ENCODE measurements around the gene CLK2. TPM values are rescaled to one million over a fixed set of nuclear protein-coding genes. Genes with fewer than 3 reads are reported as not detected.
"Not testable (repeated sequence)": the region's sequence is repeated elsewhere in the genome, so short reads cannot be mapped to it uniquely, and the experiment has no call there.

The CLK2 gene
- total RNA-seq, 1 donor from 2014 or later, result 101 TPM

GRCh38 chr1:155218854-155219591 is 54.3 kb downstream of the CLK2 start:
- no peak for DNase-seq (ENCODE audit: low read depth, low spot score)
- Mint-ChIP-seq H3K27me3 (ENCODE audit: low read depth) (no peaks in the 10 kb centered on the region), H3K4me1 (peaks cover 19% of the 10 kb centered on the region), H3K36me3 (ENCODE audit: low read depth) (peaks cover 5% of the 10 kb centered on the region), H3K27ac (ENCODE audit: unreplicated experiment) (peak overlapping the region; percentile 59), H3K9me3 (no peaks in the 10 kb centered on the region), H3K4me3 (peak overlapping the region; percentile 44)
- TF ChIP-seq, protein P1, sequence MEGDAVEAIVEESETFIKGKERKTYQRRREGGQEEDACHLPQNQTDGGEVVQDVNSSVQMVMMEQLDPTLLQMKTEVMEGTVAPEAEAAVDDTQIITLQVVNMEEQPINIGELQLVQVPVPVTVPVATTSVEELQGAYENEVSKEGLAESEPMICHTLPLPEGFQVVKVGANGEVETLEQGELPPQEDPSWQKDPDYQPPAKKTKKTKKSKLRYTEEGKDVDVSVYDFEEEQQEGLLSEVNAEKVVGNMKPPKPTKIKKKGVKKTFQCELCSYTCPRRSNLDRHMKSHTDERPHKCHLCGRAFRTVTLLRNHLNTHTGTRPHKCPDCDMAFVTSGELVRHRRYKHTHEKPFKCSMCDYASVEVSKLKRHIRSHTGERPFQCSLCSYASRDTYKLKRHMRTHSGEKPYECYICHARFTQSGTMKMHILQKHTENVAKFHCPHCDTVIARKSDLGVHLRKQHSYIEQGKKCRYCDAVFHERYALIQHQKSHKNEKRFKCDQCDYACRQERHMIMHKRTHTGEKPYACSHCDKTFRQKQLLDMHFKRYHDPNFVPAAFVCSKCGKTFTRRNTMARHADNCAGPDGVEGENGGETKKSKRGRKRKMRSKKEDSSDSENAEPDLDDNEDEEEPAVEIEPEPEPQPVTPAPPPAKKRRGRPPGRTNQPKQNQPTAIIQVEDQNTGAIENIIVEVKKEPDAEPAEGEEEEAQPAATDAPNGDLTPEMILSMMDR (conservative IDR thresholded peaks at IDR 0.05), result no peak

- Mint-ChIP-seq H3K4me1 (peaks cover 23% of the 10 kb centered on the region), H3K4me3 (peak overlapping the region; percentile 47)
- not testable (repeated sequence) for H3K27me3 Mint-ChIP-seq (ENCODE audit: low read depth); H3K27ac Mint-ChIP-seq (ENCODE audit: unreplicated experiment); H3K36me3 Mint-ChIP-seq (ENCODE audit: low read depth); DNase-seq (ENCODE audit: low read depth, low spot score); H3K9me3 Mint-ChIP-seq
These were observed 58.6 kb downstream of the CLK2 start for GRCh38 chr1:155214702-155215101.

Other genes starting within 250 kb of the CLK2 start
- gene DCST2, start 239.7 kb downstream of the CLK2 start, total RNA-seq, result 1.3 and 3.4 TPM in 2 replicates
- gene DCST1, start 239.7 kb downstream of the CLK2 start, total RNA-seq, result not detected in 2 replicates
- gene ADAM15, start 222.2 kb downstream of the CLK2 start, total RNA-seq, result 82.2 and 85.1 TPM in 2 replicates
- 26.4 and 28.5 TPM in 2 replicates for gene EFNA4, start 209.8 kb downstream of the CLK2 start, total RNA-seq
- 5.6 and 6.6 TPM in 2 replicates for gene EFNA3, start 194.7 kb downstream of the CLK2 start, total RNA-seq
- gene EFNA1, start 145.6 kb downstream of the CLK2 start, total RNA-seq, result 0.50 and 0.77 TPM in 2 replicates
- 23.2 and 25.1 TPM in 2 replicates for gene SLC50A1, start 137.7 kb downstream of the CLK2 start, total RNA-seq
- gene DPM3, start 133.0 kb downstream of the CLK2 start, total RNA-seq, result 77.7 and 80.0 TPM in 2 replicates
- 125 and 152 TPM in 2 replicates for gene KRTCAP2, start 100.2 kb downstream of the CLK2 start, total RNA-seq
- 9.8 and 10.0 TPM in 2 replicates for gene TRIM46, start 99.7 kb downstream of the CLK2 start, total RNA-seq
- 21.4 TPM in 2 replicates for gene THBS3, start 65.6 kb downstream of the CLK2 start, total RNA-seq
- gene MTX1, start 64.8 kb downstream of the CLK2 start, total RNA-seq, result 36.0 and 38.3 TPM in 2 replicates
- gene ENTREP3, start 18.0 kb downstream of the CLK2 start, total RNA-seq, result 93.1 and 94.3 TPM in 2 replicates
- 68.9 and 75.3 TPM in 2 replicates for gene SCAMP3, start 11.1 kb downstream of the CLK2 start, total RNA-seq
- gene HCN3, start 4.0 kb upstream of the CLK2 start, total RNA-seq, result 20.8 and 22.4 TPM in 2 replicates
- gene PKLR, start 27.9 kb upstream of the CLK2 start, total RNA-seq, result not detected in 2 replicates
- 665 and 693 TPM in 2 replicates for gene FDPS, start 35.4 kb upstream of the CLK2 start, total RNA-seq
- 55.2 and 56.6 TPM in 2 replicates for gene RUSC1, start 47.4 kb upstream of the CLK2 start, total RNA-seq